B cell (primary cell): ENCODE results near the gene IL1A. TPM values are rescaled to one million over a fixed set of nuclear protein-coding genes. Genes with fewer than 3 reads are reported as not detected.

Experiments used
- ATAC-seq: fragments of 200-7000 bp; cut with Tn5 transposase; one replicate; pipeline ENCODE4 v1.10.0; 2021; ENCODE audit warnings: low read depth, mild to moderate bottlenecking, moderate number of reproducible peaks, moderate library complexity
- CTCF ChIA-PET: fragments of 350-600 bp; sonication (Branson Sonifier 250); formaldehyde crosslinking; loops from one replicate; lab custom pipeline; 2021; ENCODE audit warnings: antibody characterized with exemption, inconsistent platforms; lab: Charles Lee
- POLR2A ChIA-PET: fragments of 350-600 bp; sonication (Branson Sonifier 250); formaldehyde crosslinking; loops from one replicate; lab custom pipeline; 2021; ENCODE audit warnings: antibody characterized with exemption; lab: Charles Lee
- DNase-seq: peaks from one replicate; pipeline ENCODE4 v3.0.0; 2013
- H2AFZ ChIP-seq: 2 replicates; pipeline ENCODE4 v1.6.1; 2012; ENCODE audit warnings: mild to moderate bottlenecking, low read depth, low read length; ENCODE audit not compliant: insufficient read depth, poor library complexity, severe bottlenecking
- H3K27ac ChIP-seq, 2 donors: 1 replicate in 1 of 2; 2 replicates in 1 of 2; pipeline ENCODE4 v1.5.1; 2012 to 2013; ENCODE audit warnings: low read length in 2 of 2, mild to moderate bottlenecking in 2 of 2, moderate library complexity in 1 of 2
- H3K27me3 ChIP-seq, 4 experiments: fragments of 200-600 bp in 1 of 4; sonication (generic) in 1 of 4; replicated peaks in 1 of 4; 1 replicate in 2 of 4; 2 replicates in 2 of 4; pipeline versions ENCODE4 v1.6.1 to v1.7.0; 2013 to 2016; ENCODE audit warnings: low read length in 3 of 4, mild to moderate bottlenecking in 2 of 4, mixed read lengths in 1 of 4, moderate library complexity in 1 of 4; ENCODE audit not compliant: insufficient read depth in 4 of 4, control insufficient read depth in 3 of 4; ENCODE audit errors: control extremely low read depth in 1 of 4
- H3K36me3 ChIP-seq, 2 experiments: replicated peaks in 1 of 2; 1 replicate in 1 of 2; 2 replicates in 1 of 2; pipeline versions ENCODE4 v1.6.1 to v1.7.1; 2013; ENCODE audit warnings: low read length in 1 of 2; ENCODE audit not compliant: insufficient read depth in 2 of 2, control insufficient read depth in 1 of 2; ENCODE audit errors: control extremely low read depth in 1 of 2, extremely low read depth in 1 of 2
- H3K4me1 ChIP-seq, 2 donors: fragments of 200-600 bp in 1 of 2; sonication (generic) in 1 of 2; 1 replicate in 1 of 2; 2 replicates in 1 of 2; pipeline versions ENCODE4 v1.5.1 to v1.6.1; 2013 to 2017; ENCODE audit warnings: low read length in 2 of 2; ENCODE audit not compliant: control insufficient read depth in 2 of 2, insufficient read depth in 2 of 2
- H3K4me2 ChIP-seq: replicated peaks from 2 replicates; pipeline ENCODE3; 2012; ENCODE audit warnings: mild to moderate bottlenecking, low read depth, low read length; ENCODE audit not compliant: poor library complexity, severe bottlenecking
- H3K4me3 ChIP-seq, 5 experiments: fragments of 200-600 bp in 1 of 5; sonication (generic) in 1 of 5; 1 replicate in 3 of 5; 2 replicates in 2 of 5; pipeline versions ENCODE4 v1.5.1 to v1.7.0; 2011 to 2016; ENCODE audit warnings: low read length in 4 of 5, mild to moderate bottlenecking in 4 of 5, low read depth in 2 of 5, control low read depth in 1 of 5, moderate library complexity in 1 of 5; ENCODE audit not compliant: insufficient read depth in 1 of 5; ENCODE audit errors: control extremely low read depth in 1 of 5, extremely low read depth in 1 of 5
- H3K79me2 ChIP-seq: fragments of 200-600 bp; sonication (generic); one replicate; pipeline ENCODE4 v1.6.0; 2016; ENCODE audit warnings: low read length; ENCODE audit not compliant: control insufficient read depth, insufficient read depth
- H3K9ac ChIP-seq: fragments of 200-600 bp; sonication (generic); 2 replicates; pipeline ENCODE4 v1.6.1; 2017; ENCODE audit warnings: mild to moderate bottlenecking, low read length, moderate library complexity
- H3K9me3 ChIP-seq, 3 donors: one replicate each; pipeline versions ENCODE4 v1.6.1 to v1.7.1; 2013; ENCODE audit warnings: low read length in 2 of 3; ENCODE audit not compliant: control insufficient read depth in 2 of 3, insufficient read depth in 1 of 3; ENCODE audit errors: control extremely low read depth in 1 of 3
- H4K20me1 ChIP-seq: 2 replicates; pipeline ENCODE4 v1.6.0; 2012; ENCODE audit warnings: mild to moderate bottlenecking, low read length; ENCODE audit not compliant: insufficient read depth, control insufficient read depth, poor library complexity, severe bottlenecking
- H3K27ac Mint-ChIP-seq: one replicate; pipeline ENCODE4 v1.8.0; 2021; ENCODE audit warnings: mixed read lengths
- H3K27me3 Mint-ChIP-seq: one replicate; pipeline ENCODE4 v1.8.0; 2021; ENCODE audit warnings: mixed read lengths
- H3K4me1 Mint-ChIP-seq: one replicate; pipeline ENCODE4 v1.8.0; 2021; ENCODE audit warnings: mixed read lengths
- H3K4me3 Mint-ChIP-seq: one replicate; pipeline ENCODE4 v1.8.0; 2021; ENCODE audit warnings: mixed read lengths
- H3K9me3 Mint-ChIP-seq: one replicate; pipeline ENCODE4 v1.8.0; 2022; ENCODE audit warnings: mixed read lengths; ENCODE audit not compliant: insufficient read depth
- CTCF ChIP-seq: fragments of 200-600 bp; IDR thresholded peaks from one replicate; pipeline ENCODE4 v1.8.0; 2022; ENCODE audit warnings: antibody characterized with exemption, mild to moderate bottlenecking
- EZH2 ChIP-seq: IDR thresholded peaks from 2 replicates; pipeline ENCODE4 v1.6.1; 2012; ENCODE audit warnings: borderline replicate concordance, low read depth, mild to moderate bottlenecking, moderate library complexity, low read length; ENCODE audit not compliant: insufficient read depth, poor library complexity, severe bottlenecking
- WGBS: methylation state at CpG from one replicate; pipeline ENCODE4 v1.1.5; 2013; ENCODE audit warnings: missing lambda C conversion rate; ENCODE audit not compliant: insufficient coverage; 5-methylcytosine and 5-hydroxymethylcytosine counted together
- intact Hi-C: fragments of 100-400 bp; cut with micrococcal nuclease; formaldehyde crosslinking; loops from one replicate; pipeline ENCODE4 v1.10.0; 2022
- polyA plus RNA-seq: library from polyadenylated mRNA; depleted of rRNA; stranded (reverse); fragments of >200 nt; gene quantifications from 2 replicates; pipeline ENCODE4 v1.2.3, GENCODE V29; 2012
- total RNA-seq, 2 donors: library from RNA; stranded (reverse); fragments of 120-200 nt in 1 of 2; gene quantifications; 1 replicate in 1 of 2; 2 replicates in 1 of 2; pipeline versions ENCODE4 v1.2.3 to v1.2.4, GENCODE V29; 2013 to 2022

Gene IL1A
- total and polyA plus RNA-seq, 2 donors (not counting 1 experiment from before 2014, with no cell fraction given) = 0.15 TPM; not detected in 1

GRCh38 chr2:112794131-112794733 lies 9.9 kb upstream of the IL1A start:
- ChIA-PET POLR2A (no interaction called here), CTCF (no interaction called here)
- Histone ChIP-seq H3K27ac (no peak overlapping the region), H3K79me2 (no peaks in the 10 kb centered on the region), H3K36me3 (no peaks in the 10 kb centered on the region), H3K4me2 (no peak overlapping the region), H3K4me3 (no peak overlapping the region), H3K27me3 (no peaks in the 10 kb centered on the region), H3K9ac (no peak overlapping the region), H3K9me3 (no peaks in the 10 kb centered on the region), H2AFZ (no peak overlapping the region), H3K4me1 (peaks cover 0 to 2% of the 10 kb centered on the region in 2 donors), H4K20me1 (no peaks in the 10 kb centered on the region)
- Mint-ChIP-seq H3K27me3 (no peaks in the 10 kb centered on the region), H3K9me3 (no peaks in the 10 kb centered on the region), H3K4me1 (peaks cover 10% of the 10 kb centered on the region), H3K27ac (no peak overlapping the region), H3K4me3 (no peak overlapping the region)
- TF ChIP-seq CTCF (no peak), EZH2 (no peak)
- 58% methylated on average over 2 of the region's 5 CpGs for WGBS
- DNase-seq (peak; percentile 27), ATAC-seq (peak; percentile 47)
- intact Hi-C loops = no loop called here

- Histone ChIP-seq H2AFZ (no peak overlapping the region), H3K9me3 (no peaks in the 10 kb centered on the region), H3K4me3 (no peak overlapping the region), H3K9ac (no peak overlapping the region), H3K36me3 (no peaks in the 10 kb centered on the region), H4K20me1 (no peaks in the 10 kb centered on the region), H3K27me3 (no peaks in the 10 kb centered on the region), H3K27ac (no peak overlapping the region), H3K79me2 (no peaks in the 10 kb centered on the region), H3K4me2 (no peak overlapping the region), H3K4me1 (peaks cover 0 to 2% of the 10 kb centered on the region in 2 donors)
- ChIA-PET CTCF (no interaction called here), POLR2A (no interaction called here)
- Mint-ChIP-seq H3K4me1 (peaks cover 9% of the 10 kb centered on the region), H3K4me3 (no peak overlapping the region), H3K9me3 (no peaks in the 10 kb centered on the region), H3K27ac (no peak overlapping the region), H3K27me3 (no peaks in the 10 kb centered on the region)
- intact Hi-C loops = no loop called here
- DNase-seq (no peak), ATAC-seq (no peak)
- 60% methylated on average over 1 of the region's 3 CpGs for WGBS
- no peak for TF ChIP-seq CTCF
- no peak for TF ChIP-seq EZH2
Observed at GRCh38 chr2:112793449-112793978, 9.2 kb upstream of the IL1A start.
